Sciatic nerve (tissue), 2 donors: ENCODE data around the gene TEX13A. TPM values are rescaled to one million over a fixed set of nuclear protein-coding genes. Genes with fewer than 3 reads are reported as not detected.
"Not testable (repeated sequence)": the region's sequence is repeated elsewhere in the genome, so short reads cannot be mapped to it uniquely, and the experiment has no call there.

Experiments used
- ATAC-seq: fragments of 200-7000 bp; cut with Tn5 transposase; one replicate; pipeline ENCODE4 v1.9.1; 2020; ENCODE audit warnings: mild to moderate bottlenecking, moderate library complexity
- DNase-seq: peaks from one replicate; pipeline ENCODE4 v3.0.0-alpha.2; 2020; ENCODE audit warnings: low spot score
- intact Hi-C: fragments of 100-400 bp; cut with DNase I; formaldehyde crosslinking; loops from one replicate; pipeline ENCODE4 v1.14.2; 2022
- total RNA-seq: library from RNA; stranded (reverse); fragmentation: NEBNext Ultra II Directional; extraction: Animal tissue kit (Norgen Biotek cat#: 25700); gene quantifications from one replicate; pipeline ENCODE4 v1.2.1, GENCODE V29; 2021
- donor health status: DM: no; HTN: no; CAD: no.
- donor health status: DM: no; HTN: no; CAD: no.

The TEX13A gene, protein sequence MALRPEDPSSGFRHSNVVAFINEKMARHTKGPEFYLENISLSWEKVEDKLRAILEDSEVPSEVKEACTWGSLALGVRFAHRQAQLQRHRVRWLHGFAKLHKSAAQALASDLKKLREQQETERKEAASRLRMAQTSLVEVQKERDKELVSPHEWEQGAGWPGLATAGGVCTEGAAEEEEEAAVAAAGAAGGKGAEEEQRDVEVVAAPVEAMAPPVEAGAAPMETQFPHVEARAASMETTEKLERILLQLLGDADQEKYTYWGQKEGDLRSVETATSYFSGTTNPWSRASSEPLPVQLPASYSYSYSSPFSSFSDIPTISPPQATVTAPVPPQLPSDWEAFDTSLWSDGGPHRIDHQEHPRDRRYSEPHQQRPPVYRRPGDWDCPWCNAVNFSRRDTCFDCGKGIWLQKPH
- not detected for total RNA-seq

DNA sequence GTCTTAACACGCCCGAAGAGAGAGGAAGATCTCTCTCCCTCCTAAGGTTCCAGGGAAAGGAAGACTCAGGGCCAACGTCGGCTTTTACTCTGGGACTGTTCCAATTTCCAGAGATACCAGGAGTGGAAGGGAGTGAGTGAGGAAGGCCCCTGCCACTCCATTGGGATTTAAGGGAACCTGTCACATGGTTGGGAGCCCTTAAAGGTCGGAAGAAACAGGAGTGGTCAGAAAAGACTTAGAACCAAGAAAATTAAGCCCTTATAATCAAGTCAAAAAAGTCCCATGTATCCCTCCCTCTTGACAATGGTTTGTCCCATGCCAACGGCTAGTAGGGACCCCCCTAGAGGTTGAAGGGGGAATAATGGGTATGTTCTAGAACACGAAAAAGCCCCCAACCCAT lies at the start of gene TEX13A:
Gene TEX13A (minus strand): TSS at position 59 of the 400 bp plus-strand sequence. CDS start 297 bp downstream, outside the sequence.
- ATAC-seq (no peak), DNase-seq (no peak)
- intact Hi-C loops = no loop called here

DNA sequence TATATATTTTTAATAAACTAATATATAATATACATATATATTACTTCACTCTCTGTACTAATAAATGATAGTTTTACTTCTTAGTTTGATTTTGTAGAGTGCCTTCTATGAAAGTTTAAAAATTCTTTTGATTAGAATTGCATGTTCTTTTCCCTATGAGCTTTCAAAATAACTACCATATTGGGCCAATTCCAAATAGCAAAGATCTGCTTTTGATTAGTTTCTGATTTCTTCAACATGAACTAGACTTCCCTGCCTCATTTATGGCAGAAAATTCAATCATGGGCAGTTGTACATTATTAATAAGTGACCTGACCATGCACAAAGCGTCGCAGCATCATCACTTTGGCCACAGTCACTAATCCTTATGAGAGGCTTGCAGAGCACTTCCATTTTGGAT lies 48.9 kb upstream of the TEX13A start:
- ATAC-seq = no peak
- intact Hi-C loops = no loop called here

DNA sequence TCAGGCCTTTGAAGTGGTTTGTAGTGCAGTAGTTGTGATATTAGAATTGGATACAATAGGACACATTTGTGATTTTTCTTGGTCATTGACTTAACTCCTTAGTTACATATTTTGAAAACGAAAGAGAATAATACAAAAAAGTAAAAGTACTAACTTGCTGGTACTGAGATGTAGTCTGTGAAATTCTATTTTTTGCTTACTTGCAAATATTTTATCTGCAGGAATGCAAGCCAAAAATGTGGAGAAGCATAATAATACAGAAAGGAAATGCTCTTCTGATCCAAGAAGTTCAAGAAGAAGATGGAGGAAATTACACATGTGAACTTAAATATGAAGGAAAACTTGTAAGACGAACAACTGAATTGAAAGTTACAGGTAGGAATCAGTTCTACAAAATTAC lies 46.7 kb upstream of the TEX13A start:
- ATAC-seq (no peak), DNase-seq (no peak)
- intact Hi-C loops = no loop called here

More for the DNA sequence above, 48.9 kb upstream of the TEX13A start:
- DNase-seq = no peak

DNA sequence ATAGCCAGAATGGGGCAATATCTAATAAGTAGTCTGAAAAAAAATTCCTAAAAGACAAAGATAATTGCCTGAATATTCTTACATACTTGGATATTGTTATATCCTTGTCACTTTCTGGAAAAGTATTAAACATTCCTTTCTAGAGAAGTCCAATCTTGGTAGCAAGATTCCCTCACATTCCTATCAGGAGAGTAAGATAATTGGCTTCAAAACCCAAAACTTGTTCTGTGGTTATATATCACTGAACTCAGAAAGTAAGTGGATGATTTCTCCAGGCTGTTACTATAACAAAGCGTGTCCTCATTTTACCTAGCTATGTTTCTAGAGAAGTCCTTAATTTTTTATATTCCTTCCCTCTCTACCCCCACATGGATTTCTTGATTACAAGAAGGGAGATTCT lies 46.0 kb upstream of the TEX13A start:
- DNase-seq = no peak
- no peak for ATAC-seq
- intact Hi-C loops = no loop called here

DNA sequence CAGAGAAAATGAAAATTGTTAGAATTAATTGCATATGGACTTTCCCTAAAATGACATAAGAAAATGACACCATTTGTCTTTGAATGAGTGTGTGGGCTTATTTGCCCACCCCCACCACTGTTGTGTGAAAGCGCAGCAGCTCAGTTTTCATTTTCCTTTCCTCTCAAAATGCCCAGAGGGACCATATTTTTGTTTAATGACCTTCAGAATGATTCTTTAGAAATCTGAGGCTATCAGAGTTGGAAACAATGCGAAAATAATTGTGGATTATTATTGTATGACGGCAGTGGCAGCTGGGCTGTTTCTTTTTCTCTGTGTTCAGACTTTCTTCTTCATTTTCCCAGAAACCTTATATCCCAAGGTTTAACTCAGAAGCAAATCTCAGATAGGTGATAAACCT lies 44.6 kb upstream of the TEX13A start:
- ATAC-seq = no peak
- DNase-seq = no peak
- intact Hi-C loops = no loop called here

DNA sequence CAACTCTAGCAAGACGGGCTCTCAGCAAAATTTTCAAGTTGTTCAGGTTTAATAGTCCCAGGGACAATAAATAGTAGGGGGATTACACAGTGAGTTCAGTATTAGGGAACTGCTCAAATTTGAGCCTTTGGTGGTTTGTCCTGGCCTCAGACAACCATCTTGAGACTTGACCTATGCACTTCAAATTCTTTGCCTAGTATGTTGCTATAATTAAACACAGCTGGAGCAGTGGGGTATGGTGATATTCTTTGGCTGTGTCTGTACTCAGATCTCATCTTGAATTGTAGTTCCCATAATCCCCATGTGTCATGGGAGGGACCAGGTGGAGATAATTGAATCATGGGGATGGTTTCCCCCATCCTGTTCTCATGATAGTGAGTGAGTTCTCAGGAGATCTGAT lies 43.3 kb upstream of the TEX13A start:
- intact Hi-C loops = no loop called here
- ATAC-seq = peak; percentile 57
- no peak for DNase-seq

DNA sequence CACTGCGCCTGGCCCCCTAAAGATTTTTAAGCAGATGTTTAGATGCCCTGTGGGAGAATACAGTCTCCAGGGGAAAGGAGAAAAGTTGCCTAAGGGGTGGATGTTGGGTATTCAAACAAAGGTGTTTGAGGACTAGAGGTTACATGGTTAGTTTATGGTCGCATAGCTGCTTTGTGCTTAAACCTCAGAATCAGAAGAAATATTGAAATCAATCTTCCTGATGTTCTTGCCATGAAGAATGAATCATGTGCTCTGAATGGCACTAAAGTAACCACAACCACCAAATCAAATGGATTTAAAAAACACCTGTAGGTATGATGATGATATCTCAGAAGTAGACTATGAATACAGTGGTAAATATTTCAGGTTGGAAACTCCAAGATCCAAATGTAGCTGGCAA lies 42.7 kb upstream of the TEX13A start:
- intact Hi-C loops = no loop called here
- ATAC-seq = no peak
- no peak for DNase-seq

DNA sequence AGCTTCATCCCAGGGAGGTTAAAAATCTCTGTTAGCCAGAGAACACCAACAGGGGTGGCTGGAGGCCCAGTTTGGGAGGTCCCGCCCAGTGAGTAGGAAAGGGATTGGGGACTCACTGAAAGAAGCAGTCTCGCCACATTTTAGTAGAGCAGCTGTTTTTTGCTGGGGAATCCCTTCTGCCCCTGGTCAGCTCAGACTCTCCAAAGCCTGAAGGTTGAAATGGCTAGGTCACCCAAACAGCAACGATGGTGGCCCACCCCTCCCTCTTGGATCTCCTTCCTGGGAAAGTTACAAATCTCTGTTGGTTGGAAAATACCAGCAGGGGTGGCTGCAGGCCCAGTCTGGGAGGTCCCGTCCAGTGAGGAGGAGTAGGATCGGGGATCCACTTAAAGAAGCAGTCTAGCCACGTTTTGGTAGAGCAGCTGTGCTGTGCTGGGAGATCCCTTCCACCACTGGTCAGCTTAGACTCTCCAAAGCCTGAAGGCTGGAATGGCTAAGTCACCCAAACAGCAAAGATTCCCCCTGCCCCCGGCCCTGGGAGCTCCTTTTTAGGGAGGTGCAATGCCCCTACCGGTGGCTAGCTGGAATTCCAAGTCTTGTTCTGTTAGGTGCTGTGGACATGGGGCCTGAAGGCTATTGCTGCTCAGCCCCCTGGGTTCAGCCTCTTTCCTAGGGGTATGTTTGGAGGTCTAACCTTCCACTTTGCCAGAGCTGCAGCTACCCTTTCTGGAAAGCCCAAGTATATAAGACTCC lies 40.0 kb upstream of the TEX13A start:
- ATAC-seq (peak; percentile 62), DNase-seq (no peak)
- intact Hi-C loops = no loop called here

DNA sequence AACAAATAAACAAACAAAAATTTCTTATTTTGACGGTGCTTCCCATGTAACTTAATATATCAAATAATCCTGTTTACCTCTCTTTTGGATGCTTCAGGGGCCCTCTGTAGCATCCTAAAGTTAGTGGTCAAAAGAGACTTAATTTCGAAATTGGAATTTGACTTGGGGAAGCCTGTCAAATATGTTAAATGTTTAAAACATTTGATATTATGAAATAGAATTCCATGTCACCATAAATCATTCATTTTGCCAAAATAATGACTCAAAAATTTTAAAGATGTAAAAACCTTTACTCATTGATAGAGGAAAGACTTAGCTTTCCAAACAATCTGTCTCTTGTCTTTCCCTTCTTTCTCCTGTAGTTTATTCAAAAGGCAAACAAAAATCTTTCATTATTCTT lies 20.6 kb upstream of the TEX13A start:
- intact Hi-C loops = no loop called here
- ATAC-seq = no peak
- no peak for DNase-seq

DNA sequence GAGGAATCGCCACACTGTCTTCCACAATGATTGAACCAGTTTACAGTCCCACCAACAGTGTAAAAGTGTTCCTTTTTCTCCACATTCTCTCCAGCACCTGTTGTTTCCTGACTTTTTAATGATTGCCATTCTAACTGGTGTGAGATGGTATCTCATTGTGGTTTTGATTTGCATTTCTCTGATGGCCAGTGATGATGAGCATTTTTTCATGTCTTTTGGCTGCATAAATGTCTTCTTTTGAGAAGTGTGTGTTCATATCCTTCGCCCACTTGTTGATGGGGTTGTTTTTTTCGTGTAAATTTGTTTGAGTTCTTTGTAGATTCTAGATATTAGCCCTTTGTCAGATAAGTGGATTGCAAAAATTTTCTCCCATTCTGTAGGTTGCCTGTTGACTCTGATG lies 16.9 kb upstream of the TEX13A start:
- DNase-seq, intact Hi-C loops: not testable (repeated sequence)

DNA sequence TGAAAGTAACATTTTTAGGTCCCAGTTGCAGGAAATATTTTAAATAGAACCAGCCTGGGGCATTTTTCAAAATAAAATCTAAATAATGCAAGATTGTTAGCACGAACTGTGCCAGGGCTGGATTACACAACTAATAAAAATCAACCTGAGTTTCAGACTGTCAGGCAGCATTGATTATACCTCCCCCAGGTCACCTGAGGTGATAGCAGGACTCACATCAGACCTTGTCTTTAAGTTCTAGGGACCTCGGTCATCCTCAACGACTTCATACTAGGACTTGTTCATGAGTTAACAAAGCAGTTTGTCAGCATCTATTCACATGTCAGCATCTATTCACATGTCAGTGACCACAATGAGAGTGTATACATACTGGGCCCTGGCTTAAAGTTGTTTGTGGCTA lies 8.7 kb upstream of the TEX13A start:
- DNase-seq (no peak), ATAC-seq (no peak)
- intact Hi-C loops = no loop called here

More for the DNA sequence above, 16.9 kb upstream of the TEX13A start:
- not testable (repeated sequence) for ATAC-seq

DNA sequence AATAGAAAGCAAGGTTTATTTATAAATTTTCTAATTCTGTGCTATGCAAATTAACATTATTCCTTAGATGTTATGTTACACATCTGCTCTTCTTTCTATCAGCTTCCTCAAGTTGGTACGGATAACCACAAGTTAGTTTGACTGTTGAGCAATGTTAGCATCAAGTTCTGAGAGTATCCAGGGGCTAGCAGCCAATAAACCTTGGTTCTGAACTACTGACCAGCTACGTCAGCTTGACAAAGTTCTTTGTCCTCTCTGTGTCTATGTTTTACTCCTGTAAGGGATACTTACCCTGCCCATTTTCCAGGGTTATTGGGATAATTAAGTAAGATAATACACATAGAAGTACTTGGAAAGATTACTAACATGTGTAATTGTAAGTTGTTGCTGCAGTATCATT lies 8.1 kb upstream of the TEX13A start:
- intact Hi-C loops = no loop called here
- no peak for ATAC-seq
- DNase-seq = no peak

DNA sequence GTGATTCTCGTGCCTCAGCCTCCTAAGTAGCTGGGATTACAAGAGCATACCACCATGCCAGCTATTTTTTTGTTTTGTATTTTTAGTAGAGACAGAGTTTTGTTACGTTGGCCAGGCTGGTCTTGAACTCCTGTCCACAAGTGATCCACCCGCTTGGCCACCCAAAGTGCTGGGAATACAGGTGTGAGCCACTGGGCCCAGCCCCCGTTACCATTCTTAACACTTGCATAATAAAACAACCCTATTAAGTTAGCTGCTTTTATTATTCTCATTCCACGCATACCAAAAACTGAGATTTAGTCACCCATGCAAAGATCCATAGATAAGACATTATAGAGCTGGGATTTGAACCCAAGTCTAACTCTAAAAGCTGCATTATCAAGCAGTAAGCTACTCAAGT lies 6.0 kb upstream of the TEX13A start:
- ATAC-seq = no peak
- intact Hi-C loops = no loop called here

DNA sequence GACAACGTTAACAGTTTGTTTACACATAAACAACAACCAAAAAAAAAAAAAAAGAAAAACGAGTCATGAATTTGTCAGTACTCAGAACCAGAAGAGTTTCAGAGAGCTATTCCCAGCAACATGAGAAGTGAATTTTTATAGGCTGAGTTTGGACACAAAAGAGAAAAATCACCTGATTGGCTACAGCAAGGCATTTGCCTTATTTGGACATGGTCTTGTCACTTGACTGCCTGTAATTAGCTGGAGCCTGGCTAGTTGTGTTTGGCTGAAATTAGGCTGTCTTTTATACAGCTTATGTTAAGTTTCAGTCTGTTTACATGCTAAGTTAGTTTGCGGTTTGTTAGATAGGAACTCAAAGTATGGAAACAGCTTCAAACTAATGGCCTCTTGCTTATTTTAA lies 880 bp upstream of the TEX13A start:
- ATAC-seq = no peak
- intact Hi-C loops = no loop called here
- no peak for DNase-seq

More for the DNA sequence above, 6.0 kb upstream of the TEX13A start:
- no peak for DNase-seq

DNA sequence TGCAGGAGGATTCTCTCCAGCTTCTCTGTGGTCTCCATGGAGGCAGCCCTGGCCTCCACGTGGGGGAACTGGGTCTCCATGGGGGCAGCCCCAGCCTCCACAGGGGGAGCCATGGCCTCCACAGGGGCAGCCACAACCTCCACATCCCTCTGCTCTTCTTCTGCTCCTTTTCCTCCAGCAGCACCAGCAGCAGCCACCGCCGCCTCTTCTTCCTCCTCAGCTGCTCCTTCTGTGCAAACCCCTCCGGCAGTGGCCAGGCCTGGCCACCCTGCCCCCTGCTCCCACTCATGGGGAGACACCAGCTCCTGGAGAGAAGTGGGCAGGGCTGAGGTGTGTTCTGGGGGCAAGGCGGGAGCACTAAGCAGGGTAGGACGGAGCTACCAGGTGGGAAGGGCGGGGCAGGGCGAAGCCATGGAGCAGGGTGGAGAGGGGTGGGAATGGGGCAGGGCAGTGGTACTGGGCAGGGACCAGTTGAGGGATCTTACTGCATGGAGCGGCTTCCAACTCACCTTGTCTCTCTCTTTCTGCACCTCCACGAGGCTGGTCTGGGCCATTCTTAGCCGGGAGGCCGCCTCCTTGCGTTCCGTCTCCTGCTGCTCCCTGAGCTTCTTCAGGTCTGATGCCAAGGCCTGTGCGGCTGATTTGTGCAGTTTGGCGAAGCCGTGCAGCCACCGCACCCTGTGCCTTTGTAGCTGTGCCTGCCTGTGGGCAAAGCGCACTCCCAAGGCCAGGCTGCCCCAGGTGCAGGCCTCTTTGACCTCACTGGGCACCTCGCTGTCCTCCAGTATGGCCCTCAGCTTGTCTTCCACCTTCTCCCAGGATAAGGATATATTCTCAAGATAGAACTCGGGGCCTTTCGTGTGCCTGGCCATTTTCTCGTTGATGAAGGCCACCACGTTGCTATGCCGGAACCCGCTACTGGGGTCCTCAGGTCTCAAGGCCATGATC lies 766 bp downstream of the TEX13A start:
- ATAC-seq (no peak), DNase-seq (no peak)
- intact Hi-C loops = no loop called here

DNA sequence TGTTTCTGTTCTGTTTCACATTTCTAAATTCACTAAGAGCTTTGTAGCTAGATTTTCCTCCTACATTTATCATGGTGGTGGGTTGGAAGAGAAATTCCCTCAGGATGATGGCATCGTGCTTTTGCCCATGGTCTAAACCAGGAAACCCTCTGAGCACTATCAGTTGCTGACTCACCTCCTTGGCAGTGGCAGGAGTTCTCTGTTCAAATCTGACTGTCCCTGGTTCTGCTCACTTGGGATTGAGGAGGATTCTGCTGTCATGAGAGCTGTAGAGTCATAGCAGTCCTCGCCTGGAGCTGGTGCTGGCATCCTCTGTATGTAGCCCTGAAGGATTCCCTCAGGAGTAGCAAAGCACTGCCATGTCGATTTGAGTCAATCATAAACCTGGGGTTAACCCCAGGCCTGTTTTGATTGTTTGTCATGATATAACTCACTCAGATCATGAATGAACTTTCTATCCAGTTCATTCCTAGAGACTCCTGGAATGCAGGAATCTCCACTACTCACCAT lies 9.4 kb downstream of the TEX13A start:
- DNase-seq (no peak), ATAC-seq (no peak)
- intact Hi-C loops = no loop called here

DNA sequence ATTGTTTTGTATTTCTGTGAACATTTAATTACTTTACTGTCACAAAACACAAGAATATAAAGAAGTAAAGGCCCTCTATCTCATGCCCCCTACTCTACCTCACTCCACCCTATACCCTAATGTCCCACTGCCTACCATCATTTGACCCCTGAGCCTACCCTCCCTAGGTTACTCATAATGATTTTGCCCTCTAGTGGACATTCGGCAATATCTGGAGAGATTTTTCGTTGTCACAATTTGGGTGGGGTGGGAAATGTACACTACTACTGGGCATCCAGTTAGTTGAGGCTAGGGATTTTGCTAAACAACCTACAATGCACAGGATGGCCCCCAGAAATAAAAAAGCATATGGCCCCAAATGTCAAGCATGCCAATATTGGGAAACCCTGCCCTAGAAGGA lies 10.2 kb downstream of the TEX13A start:
- intact Hi-C loops = no loop called here
- ATAC-seq (no peak), DNase-seq (no peak)

DNA sequence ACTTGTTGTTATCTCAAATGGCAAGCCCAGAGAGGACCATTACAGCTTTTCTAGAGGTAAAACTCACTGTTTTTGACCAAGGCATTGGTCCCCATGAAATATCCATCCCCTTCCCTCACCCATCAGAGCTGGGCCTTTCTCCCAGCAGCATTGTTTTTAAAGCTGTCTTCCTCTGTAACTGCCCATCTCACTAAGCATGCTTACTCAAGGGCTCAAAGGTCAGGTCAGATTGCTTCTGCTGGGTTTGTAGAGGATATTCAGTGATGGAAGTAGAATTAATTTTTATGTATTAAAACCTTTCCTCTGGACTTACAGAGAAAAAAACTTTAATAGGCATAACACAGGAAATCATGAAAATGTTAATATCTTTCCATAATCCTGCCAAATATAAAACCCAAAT lies 11.1 kb downstream of the TEX13A start:
- no peak for DNase-seq
- intact Hi-C loops = no loop called here

DNA sequence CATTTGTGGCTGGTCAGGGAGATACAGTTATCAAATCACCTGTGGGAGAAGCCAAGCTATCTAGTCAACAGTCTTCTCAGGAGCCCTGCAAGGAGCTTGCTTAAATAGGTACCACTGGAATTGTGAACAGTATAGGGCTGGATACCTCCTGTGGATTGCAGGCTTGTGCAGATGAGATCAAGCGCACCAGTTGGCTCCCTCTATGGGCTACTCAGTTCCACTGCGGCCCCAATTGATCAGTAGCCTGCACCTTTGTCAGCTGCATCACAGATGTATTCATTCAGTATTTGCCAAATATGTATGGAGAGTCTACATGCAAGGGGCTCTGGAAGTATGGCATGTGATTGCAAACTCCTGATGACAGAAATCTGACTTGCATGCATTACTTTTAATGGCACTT lies 28.6 kb downstream of the TEX13A start:
- intact Hi-C loops = no loop called here
- DNase-seq (no peak), ATAC-seq (no peak)

More for the DNA sequence above, 11.1 kb downstream of the TEX13A start:
- no peak for ATAC-seq
